CD4-positive, CD25-positive, alpha-beta regulatory T cell (primary cell): ENCODE measurements around the gene SULT4A1. TPM values are rescaled to one million over a fixed set of nuclear protein-coding genes. Genes with fewer than 3 reads are reported as not detected.

Source experiments
- ATAC-seq, 2 donors: fragments of 150-1000 bp; cut with Tn5 transposase; one replicate each; pipeline ENCODE4 v1.10.0; 2021; ENCODE audit warnings: low read depth in 2 of 2, moderate number of reproducible peaks in 2 of 2, moderate library complexity in 1 of 2
- DNase-seq, 3 donors: peaks; one replicate each; pipeline versions ENCODE4 v3.0.0 to v3.0.0-alpha.2; 2012 to 2022; ENCODE audit warnings: mixed read lengths in 1 of 3
- H3K27ac ChIP-seq: one replicate; pipeline ENCODE4 v1.7.0; 2013; ENCODE audit warnings: mild to moderate bottlenecking, low read length; ENCODE audit not compliant: insufficient read depth, poor library complexity, severe bottlenecking
- H3K27me3 ChIP-seq: one replicate; pipeline ENCODE4 v1.7.0; 2013; ENCODE audit warnings: low read length; ENCODE audit not compliant: control insufficient read depth, insufficient read depth
- H3K36me3 ChIP-seq: one replicate; pipeline ENCODE4 v1.7.0; 2013; ENCODE audit warnings: mild to moderate bottlenecking, low read length, moderate library complexity; ENCODE audit not compliant: control insufficient read depth, insufficient read depth
- H3K4me1 ChIP-seq: 2 replicates; pipeline ENCODE4 v1.7.0; 2013; ENCODE audit warnings: mild to moderate bottlenecking, low read length; ENCODE audit not compliant: insufficient read depth, control insufficient read depth, poor library complexity, severe bottlenecking
- H3K4me3 ChIP-seq: one replicate; pipeline ENCODE4 v1.7.0; 2013; ENCODE audit warnings: low read depth, mild to moderate bottlenecking, low read length, moderate library complexity
- H3K9me3 ChIP-seq, 2 experiments: 1 replicate in 1 of 2; 2 replicates in 1 of 2; pipeline ENCODE4 v1.7.0; 2013; ENCODE audit warnings: low read length in 2 of 2, mild to moderate bottlenecking in 1 of 2, moderate library complexity in 1 of 2; ENCODE audit not compliant: control insufficient read depth in 2 of 2
- H3K27ac Mint-ChIP-seq, 3 donors: one replicate each; pipeline ENCODE4 v1.8.0; 2020 to 2022; ENCODE audit warnings: mild to moderate bottlenecking in 3 of 3, mixed read lengths in 3 of 3, moderate library complexity in 2 of 3
- H3K27me3 Mint-ChIP-seq: one replicate; pipeline ENCODE4 v1.8.0; 2022; ENCODE audit warnings: mild to moderate bottlenecking, mixed read lengths
- H3K36me3 Mint-ChIP-seq: one replicate; pipeline ENCODE4 v1.8.0; 2020; ENCODE audit warnings: mixed read lengths
- H3K4me1 Mint-ChIP-seq, 4 donors: one replicate each; pipeline ENCODE4 v1.8.0; 2020 to 2022; ENCODE audit warnings: mixed read lengths in 4 of 4, mild to moderate bottlenecking in 1 of 4
- H3K4me3 Mint-ChIP-seq, 4 donors: one replicate each; pipeline ENCODE4 v1.8.0; 2020 to 2022; ENCODE audit warnings: mild to moderate bottlenecking in 4 of 4, mixed read lengths in 4 of 4, moderate library complexity in 3 of 4
- H3K9me3 Mint-ChIP-seq, 7 donors: one replicate each; pipeline ENCODE4 v1.8.0; 2020 to 2022; ENCODE audit warnings: mixed read lengths in 7 of 7, mild to moderate bottlenecking in 3 of 7, moderate library complexity in 2 of 7
- polyA plus RNA-seq, 4 donors: library from polyadenylated mRNA; unstranded; fragments of 300-500 nt; fragmentation: Illumina TruSeq; gene quantifications; one replicate each; pipeline ENCODE4 v1.2.3, GENCODE V29; 2021
- total RNA-seq: library from RNA; stranded (reverse); gene quantifications from one replicate; pipeline ENCODE4 v1.2.3, GENCODE V29; 2022

Gene SULT4A1
- total and polyA plus RNA-seq, 5 donors from 2014 or later = not detected

DNA sequence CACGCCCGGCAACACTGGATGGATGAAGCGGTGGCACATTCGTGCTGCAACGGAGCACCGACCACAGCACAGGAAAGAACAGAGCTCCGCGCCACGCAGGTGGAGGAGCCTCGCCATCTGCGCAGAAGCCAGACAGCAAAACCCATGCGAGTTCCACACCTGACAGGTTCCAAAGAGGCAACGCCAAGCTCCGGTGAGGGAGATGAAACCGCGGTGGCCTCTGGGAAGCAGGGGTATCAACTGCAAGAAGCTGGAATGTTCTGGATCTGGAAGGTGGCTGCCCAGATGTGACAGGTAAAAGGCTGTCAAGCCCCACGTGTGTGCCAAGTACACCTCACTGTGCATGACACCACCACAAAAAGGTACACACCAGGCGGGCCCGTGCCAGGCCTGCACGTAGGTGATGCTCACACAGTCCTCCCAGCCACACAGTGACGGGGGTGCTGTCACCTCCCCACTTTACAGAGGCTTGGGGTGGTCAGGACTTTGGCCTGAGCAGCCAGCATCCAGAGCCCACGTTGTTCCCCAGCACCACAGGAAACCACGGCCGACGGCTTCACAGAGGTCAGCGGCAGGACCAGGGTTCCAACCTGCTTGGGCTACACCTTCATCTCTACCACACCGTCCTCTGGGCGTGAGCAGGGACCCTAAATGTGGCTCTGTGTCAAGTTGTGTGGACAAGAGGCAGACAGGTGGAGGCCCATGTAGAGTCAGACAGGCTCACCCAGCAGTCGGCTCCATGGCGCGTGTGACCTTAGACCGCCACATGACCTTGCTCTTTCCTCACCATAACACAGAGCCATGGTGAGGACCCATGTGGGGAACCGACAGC, 30.5 kb downstream of the SULT4A1 start:
- peaks cover 0 to 2% (median 0%) of the 10 kb centered on the region in 7 donors for H3K9me3 Mint-ChIP-seq
- H3K36me3 ChIP-seq = no peaks in the 10 kb centered on the region
- H3K4me1 ChIP-seq = no peaks in the 10 kb centered on the region
- H3K4me1 Mint-ChIP-seq = no peaks in the 10 kb centered on the region
- no peak overlapping the region for H3K27ac ChIP-seq
- no peaks in the 10 kb centered on the region for H3K27me3 ChIP-seq
- DNase-seq = no peak
- no peak overlapping the region for H3K4me3 Mint-ChIP-seq
- ATAC-seq = no peak
- H3K27ac Mint-ChIP-seq = no peak overlapping the region
- H3K36me3 Mint-ChIP-seq = no peaks in the 10 kb centered on the region
- H3K4me3 ChIP-seq = no peak overlapping the region
- H3K27me3 Mint-ChIP-seq = peaks cover 13% of the 10 kb centered on the region
- no peaks in the 10 kb centered on the region for H3K9me3 ChIP-seq

DNA sequence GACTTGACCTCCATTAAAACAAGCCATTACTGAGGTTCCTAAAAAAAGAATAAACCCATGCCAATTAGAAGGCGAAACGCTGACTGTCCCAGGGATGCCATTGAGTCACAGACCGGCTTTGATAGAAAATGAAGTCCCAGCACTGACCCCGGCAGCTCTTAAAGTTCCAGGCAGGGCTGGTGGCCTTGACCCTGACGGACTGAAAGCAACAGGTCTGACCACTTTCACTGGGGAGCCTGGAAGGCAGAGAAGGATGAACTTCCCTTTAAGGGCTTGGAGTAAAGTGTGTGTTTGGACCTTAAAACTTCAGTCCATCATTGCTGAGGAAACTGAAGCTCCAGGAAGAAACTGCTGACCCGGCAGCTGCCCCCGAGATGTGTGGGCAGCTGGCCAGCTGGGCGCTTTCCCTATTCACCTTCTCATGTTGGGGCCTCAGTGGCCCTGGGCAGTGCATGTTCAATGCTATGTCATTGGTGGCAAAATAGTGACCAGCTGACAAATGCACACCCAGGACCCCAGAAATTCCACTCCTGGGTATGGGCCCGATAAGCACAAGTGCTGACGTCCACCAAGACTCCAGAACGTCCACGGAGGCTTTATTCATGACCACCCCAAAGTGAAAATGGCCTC, 31.3 kb downstream of the SULT4A1 start:
- Histone ChIP-seq H3K27ac (no peak overlapping the region), H3K4me3 (no peak overlapping the region), H3K4me1 (no peaks in the 10 kb centered on the region), H3K27me3 (no peaks in the 10 kb centered on the region), H3K36me3 (no peaks in the 10 kb centered on the region), H3K9me3 (no peaks in the 10 kb centered on the region)
- Mint-ChIP-seq H3K4me3 (no peak overlapping the region), H3K36me3 (no peaks in the 10 kb centered on the region), H3K27me3 (peaks cover 13% of the 10 kb centered on the region), H3K27ac (no peak overlapping the region), H3K4me1 (no peaks in the 10 kb centered on the region), H3K9me3 (peaks cover 0 to 2% (median 0%) of the 10 kb centered on the region in 7 donors)
- DNase-seq (no peak), ATAC-seq (no peak)

DNA sequence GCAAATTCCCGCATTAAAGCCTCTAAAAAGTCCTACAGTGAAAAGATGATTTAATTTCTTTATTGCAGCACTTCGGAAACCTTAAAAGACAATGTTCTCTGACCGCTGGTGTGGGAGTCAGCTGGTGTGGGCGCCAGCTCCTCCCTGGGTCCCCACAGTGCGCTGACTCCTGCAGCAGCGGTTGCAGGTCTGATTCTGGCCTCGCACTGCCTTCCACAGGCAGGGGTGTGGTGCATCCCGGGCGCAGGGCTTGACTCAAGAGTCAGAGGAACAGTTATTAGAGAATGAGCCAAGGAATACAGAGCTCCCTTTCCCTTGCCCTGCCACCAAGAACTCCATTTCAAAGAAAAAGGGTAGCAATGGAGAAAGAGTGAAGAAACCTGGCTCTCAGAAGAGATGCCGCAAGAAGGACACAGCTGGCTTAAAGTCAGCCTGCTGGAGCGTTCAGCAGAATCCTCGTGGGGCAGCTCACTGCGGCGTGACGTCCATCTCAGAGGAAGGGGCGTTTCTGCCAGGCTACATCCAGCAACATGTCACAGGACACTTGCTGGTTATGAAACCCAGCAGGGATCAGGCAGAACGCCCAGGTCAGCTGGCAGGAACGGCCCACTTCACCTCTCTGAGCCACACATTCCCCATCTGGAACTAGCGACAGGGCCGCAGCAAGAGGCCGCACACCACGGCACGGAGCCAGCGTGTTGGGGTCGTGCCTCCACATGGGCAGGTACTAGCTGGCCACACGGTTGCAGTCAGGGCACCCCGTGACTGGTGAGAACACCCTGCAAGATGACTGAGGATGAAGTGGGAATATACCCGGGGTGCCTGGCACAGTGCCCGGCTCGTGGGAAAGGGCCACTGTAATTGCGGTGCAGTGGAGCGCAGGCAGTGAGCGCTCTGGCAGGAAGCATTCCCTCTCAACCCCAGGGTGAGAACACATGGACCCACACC, 32.1 kb downstream of the SULT4A1 start:
- Mint-ChIP-seq H3K4me1 (no peaks in the 10 kb centered on the region), H3K27ac (no peak overlapping the region), H3K27me3 (peaks cover 13% of the 10 kb centered on the region), H3K9me3 (peaks cover 0 to 2% (median 0%) of the 10 kb centered on the region in 7 donors), H3K4me3 (no peak overlapping the region), H3K36me3 (no peaks in the 10 kb centered on the region)
- H3K36me3 ChIP-seq = no peaks in the 10 kb centered on the region
- H3K9me3 ChIP-seq = no peaks in the 10 kb centered on the region
- DNase-seq (no peak), ATAC-seq (no peak)
- H3K27ac ChIP-seq = no peak overlapping the region
- no peaks in the 10 kb centered on the region for H3K4me1 ChIP-seq
- H3K4me3 ChIP-seq = no peak overlapping the region
- H3K27me3 ChIP-seq = no peaks in the 10 kb centered on the region

DNA sequence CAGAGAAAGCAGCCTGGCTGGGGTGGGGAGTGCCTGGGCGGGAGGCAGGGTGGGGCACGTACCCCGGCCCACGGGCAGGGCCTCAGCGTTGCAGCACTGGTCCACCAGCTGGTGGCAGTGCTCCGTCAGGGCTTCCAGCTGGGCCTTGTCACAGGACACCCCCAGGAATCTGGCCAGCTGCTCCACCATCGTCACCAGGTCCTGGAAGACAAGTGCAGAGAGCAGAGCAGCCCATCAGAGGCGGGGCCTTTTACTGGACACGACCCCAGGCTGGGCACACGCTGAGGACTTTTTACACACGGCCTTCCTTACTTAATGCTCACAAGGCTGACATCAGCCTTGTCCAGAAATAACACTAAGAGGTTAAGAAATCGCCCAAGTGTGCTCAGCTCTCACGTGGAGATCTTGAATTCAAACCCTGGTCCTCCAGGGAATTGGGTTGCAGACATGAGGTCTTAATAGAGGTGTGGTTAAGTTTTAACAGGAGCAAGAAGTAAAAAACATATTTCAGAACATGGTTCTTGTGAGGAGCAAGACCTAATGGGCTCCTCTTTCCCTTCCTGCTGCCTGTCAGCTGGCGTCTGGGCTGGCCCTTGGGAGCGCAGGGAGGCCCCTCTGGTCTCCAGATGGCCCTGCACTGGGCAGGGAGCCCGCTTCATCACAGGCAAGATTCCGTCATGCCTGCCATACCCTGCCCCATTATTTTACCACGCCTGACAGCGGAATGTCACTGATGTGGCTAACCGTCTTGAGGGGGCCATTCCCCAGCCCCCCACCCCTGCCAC, 33.1 kb downstream of the SULT4A1 start:
- no peak overlapping the region for H3K27ac ChIP-seq
- no peaks in the 10 kb centered on the region for H3K36me3 Mint-ChIP-seq
- no peak for ATAC-seq

DNA sequence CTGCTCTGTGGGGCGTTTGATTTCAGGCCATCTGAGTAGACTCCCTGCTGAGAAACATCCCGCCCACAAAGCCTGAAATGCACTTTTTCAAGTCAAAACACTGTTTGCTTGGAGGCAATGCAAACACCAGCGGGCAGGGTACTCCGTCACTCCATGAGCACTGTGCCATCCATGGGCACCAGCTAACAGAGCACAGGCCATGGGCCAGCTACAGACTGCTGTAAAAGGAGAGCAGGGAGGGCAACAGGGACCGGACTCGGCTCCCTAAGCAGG, 33.7 kb downstream of the SULT4A1 start:
- no peaks in the 10 kb centered on the region for H3K36me3 ChIP-seq
- H3K4me1 Mint-ChIP-seq = no peaks in the 10 kb centered on the region
- H3K4me1 ChIP-seq = no peaks in the 10 kb centered on the region
- DNase-seq = no peak
- H3K4me3 ChIP-seq = no peak overlapping the region
- no peak for ATAC-seq
- H3K4me3 Mint-ChIP-seq = no peak overlapping the region
- H3K36me3 Mint-ChIP-seq = no peaks in the 10 kb centered on the region
- no peaks in the 10 kb centered on the region for H3K27me3 ChIP-seq
- no peak overlapping the region for H3K27ac ChIP-seq
- no peaks in the 10 kb centered on the region for H3K9me3 ChIP-seq
- peaks cover 13% of the 10 kb centered on the region for H3K27me3 Mint-ChIP-seq
- no peak overlapping the region for H3K27ac Mint-ChIP-seq
- peaks cover 0 to 2% (median 0%) of the 10 kb centered on the region in 7 donors for H3K9me3 Mint-ChIP-seq

More for the DNA sequence above, 33.1 kb downstream of the SULT4A1 start:
- Mint-ChIP-seq H3K27ac (no peak overlapping the region), H3K27me3 (peaks cover 13% of the 10 kb centered on the region), H3K9me3 (peaks cover 0 to 2% (median 0%) of the 10 kb centered on the region in 7 donors), H3K4me3 (no peak overlapping the region), H3K4me1 (no peaks in the 10 kb centered on the region)
- Histone ChIP-seq H3K27me3 (no peaks in the 10 kb centered on the region), H3K4me1 (no peaks in the 10 kb centered on the region), H3K36me3 (no peaks in the 10 kb centered on the region), H3K9me3 (no peaks in the 10 kb centered on the region), H3K4me3 (no peak overlapping the region)
- DNase-seq = no peak

DNA sequence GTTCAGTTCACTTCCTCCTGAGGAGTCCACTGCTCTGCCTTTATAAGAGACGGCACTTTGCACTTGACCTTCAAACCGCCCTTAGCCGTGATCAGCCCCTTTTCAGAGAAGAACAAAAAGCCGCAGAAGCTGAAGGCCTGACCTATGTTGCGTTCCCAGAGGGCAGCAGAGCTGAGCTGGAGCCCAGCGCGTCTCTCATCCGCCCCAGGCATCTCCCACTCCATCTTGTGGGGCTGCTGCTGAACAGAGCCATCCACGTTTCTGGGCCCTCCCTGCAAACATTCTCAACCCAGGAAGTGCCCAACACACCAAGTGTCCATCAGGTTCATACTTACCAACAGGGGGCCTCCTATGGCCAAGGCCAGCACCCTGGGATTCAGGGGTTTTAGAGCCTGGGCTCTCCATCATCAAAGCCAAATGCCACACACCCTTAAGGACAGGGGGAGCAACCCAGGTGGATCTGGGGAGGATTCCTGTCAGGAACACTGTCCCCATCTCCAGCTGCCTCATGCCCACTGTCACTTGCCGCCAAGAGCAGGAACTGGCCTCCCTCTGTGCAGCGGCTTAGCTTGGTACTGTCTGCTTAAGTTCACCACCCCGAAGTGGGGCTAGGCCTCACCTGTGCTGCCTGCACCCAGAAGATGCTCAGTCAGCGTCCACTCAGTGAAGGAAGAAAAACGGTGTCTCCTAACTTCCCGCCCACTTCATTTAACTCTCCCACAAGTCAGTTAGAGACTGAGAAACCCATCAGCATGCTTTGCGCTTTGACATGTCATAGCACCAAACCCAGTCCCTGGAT, 34.2 kb downstream of the SULT4A1 start:
- Histone ChIP-seq H3K27ac (no peak overlapping the region), H3K4me1 (no peaks in the 10 kb centered on the region), H3K9me3 (no peaks in the 10 kb centered on the region), H3K4me3 (no peak overlapping the region), H3K36me3 (no peaks in the 10 kb centered on the region), H3K27me3 (no peaks in the 10 kb centered on the region)
- ATAC-seq (no peak), DNase-seq (no peak)
- H3K36me3 Mint-ChIP-seq = no peaks in the 10 kb centered on the region
- H3K27me3 Mint-ChIP-seq = peaks cover 13% of the 10 kb centered on the region
- H3K4me3 Mint-ChIP-seq = peak overlapping the region in 1 of 4 donors; percentile 27
- peaks cover 0 to 2% (median 0%) of the 10 kb centered on the region in 7 donors for H3K9me3 Mint-ChIP-seq
- no peak overlapping the region for H3K27ac Mint-ChIP-seq
- no peaks in the 10 kb centered on the region for H3K4me1 Mint-ChIP-seq
